Nephron (organoid): ENCODE measurements around the gene OR6K3.

ENCODE experiments used
- H3K27ac Mint-ChIP-seq, 3 experiments: 2 replicates each; pipeline ENCODE4 v1.8.0; 2020; ENCODE audit warnings: mixed read lengths in 3 of 3, mild to moderate bottlenecking in 2 of 3, moderate library complexity in 1 of 3
- H3K27me3 Mint-ChIP-seq: 2 replicates; pipeline ENCODE4 v1.8.0; 2021; ENCODE audit warnings: low read depth, mild to moderate bottlenecking, moderate library complexity, mixed read lengths
- H3K36me3 Mint-ChIP-seq: 2 replicates; pipeline ENCODE4 v1.8.0; 2020; ENCODE audit warnings: low read depth, mixed read lengths
- H3K4me1 Mint-ChIP-seq: 2 replicates; pipeline ENCODE4 v1.8.0; 2020; ENCODE audit warnings: mixed read lengths
- H3K4me3 Mint-ChIP-seq, 3 experiments: 2 replicates each; pipeline ENCODE4 v1.8.0; 2020; ENCODE audit warnings: mild to moderate bottlenecking in 3 of 3, mixed read lengths in 3 of 3, moderate library complexity in 2 of 3
- H3K9me3 Mint-ChIP-seq: 2 replicates; pipeline ENCODE4 v1.8.0; 2020; ENCODE audit warnings: mixed read lengths
- CTCF ChIP-seq, 3 experiments: fragments of 200-600 bp; sonication (generic); IDR thresholded peaks; one replicate each; pipeline ENCODE4 v1.5.0; 2021; ENCODE audit warnings: antibody characterized with exemption in 3 of 3; ENCODE audit not compliant: unreplicated experiment in 3 of 3

Gene OR6K3

GRCh38 chr1:158720620-158721019 lies at the start of gene OR6K3:
OR6K3 (minus strand) TSS chr1:158720720; CDS start chr1:158718115, 2,605 bp downstream.
- Mint-ChIP-seq H3K4me3 (no peak within 1 kb of the TSS), H3K27me3 (peaks cover 9% of the 10 kb centered on the region), H3K9me3 (no peaks in the 10 kb centered on the region), H3K36me3 (no peaks in the 10 kb centered on the region), H3K4me1 (no peaks in the 10 kb centered on the region), H3K27ac (no peak within 1 kb of the TSS)
- no peak for TF ChIP-seq CTCF (IDR thresholded peaks at IDR 0.05; ENCODE audit: unreplicated experiment in 3 of 3)

- Mint-ChIP-seq H3K27ac (no peak within 1 kb of the TSS), H3K4me3 (no peak within 1 kb of the TSS), H3K9me3 (no peaks in the 10 kb centered on the region), H3K36me3 (no peaks in the 10 kb centered on the region), H3K27me3 (no peaks in the 10 kb centered on the region), H3K4me1 (no peaks in the 10 kb centered on the region)
- no peak for TF ChIP-seq CTCF (IDR thresholded peaks at IDR 0.05; ENCODE audit: unreplicated experiment in 3 of 3)
These were observed 33.9 kb upstream of the OR6K3 start, which contains the start of gene OR6K6 for GRCh38 chr1:158754420-158754819. OR6K6 (plus strand) TSS chr1:158754720; CDS start chr1:158754888, 168 bp downstream.

GRCh38 chr1:158752155-158752712 lies 31.7 kb upstream of the OR6K3 start:
- TF ChIP-seq CTCF (IDR thresholded peaks at IDR 0.05; ENCODE audit: unreplicated experiment in 3 of 3) = no peak
- no peaks in the 10 kb centered on the region for H3K9me3 Mint-ChIP-seq

GRCh38 chr1:158735848-158736247 lies 15.3 kb upstream of the OR6K3 start:
- no peak overlapping the region for H3K27ac Mint-ChIP-seq
- no peaks in the 10 kb centered on the region for H3K9me3 Mint-ChIP-seq
- H3K27me3 Mint-ChIP-seq = no peaks in the 10 kb centered on the region
- H3K36me3 Mint-ChIP-seq = no peaks in the 10 kb centered on the region
- TF ChIP-seq CTCF (IDR thresholded peaks at IDR 0.05; ENCODE audit: unreplicated experiment in 3 of 3) = no peak
- no peaks in the 10 kb centered on the region for H3K4me1 Mint-ChIP-seq
- no peak overlapping the region for H3K4me3 Mint-ChIP-seq

More at GRCh38 chr1:158752155-158752712, 31.7 kb upstream of the OR6K3 start:
- Mint-ChIP-seq H3K4me3 (no peak overlapping the region), H3K27me3 (no peaks in the 10 kb centered on the region), H3K4me1 (no peaks in the 10 kb centered on the region), H3K27ac (no peak overlapping the region), H3K36me3 (no peaks in the 10 kb centered on the region)

GRCh38 chr1:158732524-158732923 lies 12.0 kb upstream of the OR6K3 start:
- H3K9me3 Mint-ChIP-seq = no peaks in the 10 kb centered on the region
- no peak for TF ChIP-seq CTCF (IDR thresholded peaks at IDR 0.05; ENCODE audit: unreplicated experiment in 3 of 3)

GRCh38 chr1:158731707-158732106 lies 11.2 kb upstream of the OR6K3 start:
- Mint-ChIP-seq H3K36me3 (no peaks in the 10 kb centered on the region), H3K27me3 (no peaks in the 10 kb centered on the region), H3K4me1 (no peaks in the 10 kb centered on the region), H3K27ac (no peak overlapping the region), H3K4me3 (no peak overlapping the region), H3K9me3 (no peaks in the 10 kb centered on the region)
- TF ChIP-seq CTCF (IDR thresholded peaks at IDR 0.05; ENCODE audit: unreplicated experiment in 3 of 3) = no peak

More at GRCh38 chr1:158732524-158732923, 12.0 kb upstream of the OR6K3 start:
- Mint-ChIP-seq H3K4me1 (no peaks in the 10 kb centered on the region), H3K36me3 (no peaks in the 10 kb centered on the region), H3K27ac (no peak overlapping the region), H3K4me3 (no peak overlapping the region), H3K27me3 (no peaks in the 10 kb centered on the region)
